Astrocyte (in vitro differentiated cells and primary cell): Measurements from ENCODE around the gene SHROOM3. TPM values are rescaled to one million over a fixed set of nuclear protein-coding genes. Genes with fewer than 3 reads are reported as not detected.

ENCODE experiments used
- DNase-seq: peaks from one replicate; pipeline ENCODE4 v3.0.0-alpha.2; 2010; ENCODE audit warnings: low read depth
- FAIRE-seq: peaks from 2 replicates; lab custom pipeline; 2011; peaks lifted over from hg19 to GRCh38; lab: Jason Lieb, UNC
- H2AFZ ChIP-seq: 2 replicates; pipeline ENCODE4 v1.6.0; 2012; ENCODE audit warnings: low read depth, low read length, inconsistent platforms
- H3K27ac ChIP-seq: 2 replicates; pipeline ENCODE4 v1.5.1; 2011; ENCODE audit warnings: low read depth, low read length, inconsistent platforms
- H3K27me3 ChIP-seq: 2 replicates; pipeline ENCODE4 v1.6.0; 2011; ENCODE audit warnings: low read length, inconsistent platforms; ENCODE audit not compliant: insufficient read depth
- H3K36me3 ChIP-seq: 2 replicates; pipeline ENCODE4 v1.5.1; 2011; ENCODE audit warnings: low read length, inconsistent platforms; ENCODE audit not compliant: insufficient read depth
- H3K4me1 ChIP-seq: 2 replicates; pipeline ENCODE4 v1.5.1; 2011; ENCODE audit warnings: low read length, inconsistent platforms; ENCODE audit not compliant: insufficient read depth
- H3K4me2 ChIP-seq: 2 replicates; pipeline ENCODE4 v1.6.0; 2012; ENCODE audit warnings: low read length, inconsistent platforms
- H3K4me3 ChIP-seq: 2 replicates; pipeline ENCODE4 v1.5.1; 2011; ENCODE audit warnings: low read depth, mild to moderate bottlenecking, low read length, inconsistent platforms; ENCODE audit not compliant: insufficient read depth
- H3K79me2 ChIP-seq: 2 replicates; pipeline ENCODE4 v1.6.0; 2012; ENCODE audit warnings: mild to moderate bottlenecking, low read length, inconsistent platforms; ENCODE audit not compliant: insufficient read depth
- H3K9ac ChIP-seq: 2 replicates; pipeline ENCODE4 v1.6.0; 2012; ENCODE audit warnings: mild to moderate bottlenecking, low read length, inconsistent platforms
- H3K9me3 ChIP-seq: 2 replicates; pipeline ENCODE4 v1.5.1; 2012; ENCODE audit warnings: low read depth, mild to moderate bottlenecking, low read length, inconsistent platforms; ENCODE audit not compliant: insufficient read depth
- H4K20me1 ChIP-seq: 2 replicates; pipeline ENCODE4 v1.6.0; 2012; ENCODE audit warnings: low read length, inconsistent platforms; ENCODE audit not compliant: insufficient read depth
- H3K27ac Mint-ChIP-seq: one replicate; pipeline ENCODE4 v1.8.0; 2021; ENCODE audit warnings: mild to moderate bottlenecking, mixed read lengths; ENCODE audit not compliant: unreplicated experiment
- H3K27me3 Mint-ChIP-seq: one replicate; pipeline ENCODE4 v1.8.0; 2021; ENCODE audit warnings: low read depth, mixed read lengths; ENCODE audit not compliant: unreplicated experiment
- H3K36me3 Mint-ChIP-seq: one replicate; pipeline ENCODE4 v1.8.0; 2021; ENCODE audit warnings: low read depth, mixed read lengths; ENCODE audit not compliant: unreplicated experiment
- H3K4me1 Mint-ChIP-seq: one replicate; pipeline ENCODE4 v1.8.0; 2021; ENCODE audit warnings: low read depth, mixed read lengths; ENCODE audit not compliant: unreplicated experiment
- H3K4me3 Mint-ChIP-seq: one replicate; pipeline ENCODE4 v1.8.0; 2021; ENCODE audit warnings: mild to moderate bottlenecking, moderate library complexity, mixed read lengths; ENCODE audit not compliant: unreplicated experiment
- H3K9me3 Mint-ChIP-seq: one replicate; pipeline ENCODE4 v1.8.0; 2021; ENCODE audit warnings: mild to moderate bottlenecking, mixed read lengths; ENCODE audit not compliant: unreplicated experiment
- EZH2 ChIP-seq: IDR thresholded peaks from 2 replicates; pipeline ENCODE4 v1.6.1; 2012; ENCODE audit warnings: mild to moderate bottlenecking, low read length, inconsistent platforms; ENCODE audit not compliant: insufficient read depth
- total RNA-seq: library from RNA; stranded (reverse); gene quantifications from 2 replicates; pipeline ENCODE4 v1.2.1, GENCODE V29; 2021
- TF ChIP-seq, protein P1 (sequence below): IDR thresholded peaks from 2 replicates; pipeline ENCODE4 v1.5.1; 2011; ENCODE audit warnings: low read depth, mild to moderate bottlenecking, inconsistent platforms, low read length, moderate library complexity; ENCODE audit not compliant: insufficient read depth

SHROOM3 gene
- total RNA-seq, 1 donor from 2014 or later = 64.6 TPM

DNA sequence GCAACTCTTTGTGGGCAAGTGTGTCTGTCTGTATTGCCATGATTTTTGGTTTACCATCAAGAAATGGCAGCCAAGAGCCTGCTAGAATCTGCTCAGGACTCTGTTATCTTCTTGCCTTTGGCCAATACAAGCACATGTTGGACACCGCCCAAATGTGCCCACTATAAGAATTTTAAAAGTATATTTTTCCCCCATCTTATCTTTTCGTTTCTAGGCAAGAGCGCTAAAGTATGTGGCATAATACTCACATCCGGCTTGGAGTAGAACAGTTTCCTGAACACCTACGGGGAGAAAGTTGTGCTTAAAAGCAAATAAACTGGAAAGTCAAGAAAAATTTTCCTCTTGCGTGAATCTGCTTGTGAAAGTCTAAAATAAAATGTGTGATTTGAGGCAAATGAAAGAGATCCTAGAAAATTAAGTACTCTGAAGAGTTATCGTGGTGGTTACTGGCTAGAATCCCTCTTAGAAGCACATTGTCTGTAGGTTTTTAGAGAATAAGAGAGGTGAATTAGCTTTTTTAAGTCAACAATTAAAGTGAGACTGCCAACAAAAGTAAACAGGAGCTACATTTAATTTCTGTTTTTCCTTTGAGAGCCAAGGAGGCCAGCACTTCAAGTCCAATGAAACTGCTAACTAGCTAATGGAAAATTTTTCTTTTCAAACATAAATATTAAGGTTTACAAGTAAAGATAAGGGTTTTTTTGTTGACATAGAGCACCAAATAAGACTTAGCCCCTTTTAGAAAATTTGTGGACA, 242.7 kb downstream of the SHROOM3 start:
- Mint-ChIP-seq H3K36me3 (peaks cover 6% of the 10 kb centered on the region), H3K4me3 (no peak overlapping the region), H3K27me3 (no peaks in the 10 kb centered on the region), H3K4me1 (peaks cover 8% of the 10 kb centered on the region), H3K27ac (no peak overlapping the region), H3K9me3 (no peaks in the 10 kb centered on the region)
- no peaks in the 10 kb centered on the region for H3K9me3 ChIP-seq
- no peak overlapping the region for H3K9ac ChIP-seq
- no peak overlapping the region for H3K4me3 ChIP-seq
- no peak for FAIRE-seq
- TF ChIP-seq EZH2 = no peak
- TF ChIP-seq, protein P1, sequence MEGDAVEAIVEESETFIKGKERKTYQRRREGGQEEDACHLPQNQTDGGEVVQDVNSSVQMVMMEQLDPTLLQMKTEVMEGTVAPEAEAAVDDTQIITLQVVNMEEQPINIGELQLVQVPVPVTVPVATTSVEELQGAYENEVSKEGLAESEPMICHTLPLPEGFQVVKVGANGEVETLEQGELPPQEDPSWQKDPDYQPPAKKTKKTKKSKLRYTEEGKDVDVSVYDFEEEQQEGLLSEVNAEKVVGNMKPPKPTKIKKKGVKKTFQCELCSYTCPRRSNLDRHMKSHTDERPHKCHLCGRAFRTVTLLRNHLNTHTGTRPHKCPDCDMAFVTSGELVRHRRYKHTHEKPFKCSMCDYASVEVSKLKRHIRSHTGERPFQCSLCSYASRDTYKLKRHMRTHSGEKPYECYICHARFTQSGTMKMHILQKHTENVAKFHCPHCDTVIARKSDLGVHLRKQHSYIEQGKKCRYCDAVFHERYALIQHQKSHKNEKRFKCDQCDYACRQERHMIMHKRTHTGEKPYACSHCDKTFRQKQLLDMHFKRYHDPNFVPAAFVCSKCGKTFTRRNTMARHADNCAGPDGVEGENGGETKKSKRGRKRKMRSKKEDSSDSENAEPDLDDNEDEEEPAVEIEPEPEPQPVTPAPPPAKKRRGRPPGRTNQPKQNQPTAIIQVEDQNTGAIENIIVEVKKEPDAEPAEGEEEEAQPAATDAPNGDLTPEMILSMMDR = no peak
- H2AFZ ChIP-seq = no peak overlapping the region
- peaks cover 12% of the 10 kb centered on the region for H3K4me1 ChIP-seq
- H3K27ac ChIP-seq = no peak overlapping the region
- H3K79me2 ChIP-seq = no peaks in the 10 kb centered on the region
- H3K36me3 ChIP-seq = no peaks in the 10 kb centered on the region
- H4K20me1 ChIP-seq = no peaks in the 10 kb centered on the region
- no peak overlapping the region for H3K4me2 ChIP-seq
- no peak for DNase-seq
- no peaks in the 10 kb centered on the region for H3K27me3 ChIP-seq

- no peak for DNase-seq
- TF ChIP-seq EZH2 = no peak
- TF ChIP-seq, protein P1 = no peak
- Mint-ChIP-seq H3K4me3 (no peak overlapping the region), H3K27ac (no peak overlapping the region), H3K36me3 (peaks cover 6% of the 10 kb centered on the region), H3K4me1 (peaks cover 8% of the 10 kb centered on the region), H3K9me3 (no peaks in the 10 kb centered on the region), H3K27me3 (no peaks in the 10 kb centered on the region)
- Histone ChIP-seq H2AFZ (no peak overlapping the region), H3K27ac (no peak overlapping the region), H3K27me3 (no peaks in the 10 kb centered on the region), H3K4me2 (no peak overlapping the region), H3K9me3 (no peaks in the 10 kb centered on the region), H3K4me3 (no peak overlapping the region), H3K36me3 (no peaks in the 10 kb centered on the region), H3K4me1 (peaks cover 12% of the 10 kb centered on the region), H4K20me1 (no peaks in the 10 kb centered on the region), H3K79me2 (no peaks in the 10 kb centered on the region), H3K9ac (no peak overlapping the region)
- FAIRE-seq = no peak
Observed at GRCh38 chr4:76679691-76680090, 244.7 kb downstream of the SHROOM3 start.

DNA sequence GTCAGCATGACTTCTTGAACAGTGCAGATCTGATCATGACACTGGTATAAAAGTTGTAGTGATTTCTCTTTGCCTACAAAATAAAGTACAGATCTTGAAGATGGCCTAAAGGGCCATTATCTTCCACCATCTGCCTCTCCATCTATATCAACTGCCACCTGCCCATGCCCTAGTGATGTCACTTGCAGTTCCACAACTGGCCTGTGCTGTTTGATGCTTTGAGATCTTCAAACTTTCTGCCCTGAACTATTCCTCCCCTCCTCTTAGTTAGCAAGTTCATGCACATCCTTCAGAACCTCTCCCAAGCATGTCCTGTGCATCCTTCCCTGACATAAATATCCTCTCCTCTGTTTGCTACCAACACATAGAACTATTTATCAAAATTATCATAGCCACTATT, 245.9 kb downstream of the SHROOM3 start:
- H2AFZ ChIP-seq = no peak overlapping the region
- FAIRE-seq = no peak
- H3K4me1 ChIP-seq = peaks cover 12% of the 10 kb centered on the region
- no peaks in the 10 kb centered on the region for H3K9me3 ChIP-seq
- H3K4me3 ChIP-seq = no peak overlapping the region
- Mint-ChIP-seq H3K27me3 (no peaks in the 10 kb centered on the region), H3K4me3 (no peak overlapping the region), H3K27ac (no peak overlapping the region), H3K9me3 (no peaks in the 10 kb centered on the region), H3K4me1 (peaks cover 8% of the 10 kb centered on the region), H3K36me3 (peaks cover 2% of the 10 kb centered on the region)
- TF ChIP-seq, protein P1 = no peak
- no peak for TF ChIP-seq EZH2
- H3K27me3 ChIP-seq = no peaks in the 10 kb centered on the region
- no peaks in the 10 kb centered on the region for H3K79me2 ChIP-seq
- H3K4me2 ChIP-seq = no peak overlapping the region
- no peaks in the 10 kb centered on the region for H3K36me3 ChIP-seq
- no peak for DNase-seq
- no peaks in the 10 kb centered on the region for H4K20me1 ChIP-seq
- H3K9ac ChIP-seq = no peak overlapping the region
- H3K27ac ChIP-seq = no peak overlapping the region
